ENCODE measurements around the gene NRG3.

NRG3 gene

DNA sequence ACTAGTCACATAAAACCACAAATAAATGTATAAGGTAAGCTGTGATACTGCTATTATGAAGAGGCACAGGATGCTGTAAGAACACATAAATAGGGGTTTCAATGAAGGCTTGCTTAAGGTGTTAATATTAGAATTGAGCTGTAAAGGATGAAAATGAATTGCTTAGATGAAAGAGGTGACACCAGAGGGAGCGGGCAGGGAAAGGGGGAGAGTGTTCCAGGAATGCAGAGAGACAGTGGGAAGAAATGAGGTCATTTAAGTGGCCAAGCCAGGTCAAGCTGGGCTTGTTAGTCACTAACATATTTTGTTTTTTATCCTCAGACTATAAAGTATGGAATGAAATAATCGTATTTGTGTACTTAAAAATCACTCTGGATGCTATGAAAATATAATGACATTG lies 193.5 kb downstream of the NRG3 start:
- DNase-seq (ENCODE audit: extremely low spot score, insufficient read length, low read depth) (no peak), FAIRE-seq (no peak)

DNA sequence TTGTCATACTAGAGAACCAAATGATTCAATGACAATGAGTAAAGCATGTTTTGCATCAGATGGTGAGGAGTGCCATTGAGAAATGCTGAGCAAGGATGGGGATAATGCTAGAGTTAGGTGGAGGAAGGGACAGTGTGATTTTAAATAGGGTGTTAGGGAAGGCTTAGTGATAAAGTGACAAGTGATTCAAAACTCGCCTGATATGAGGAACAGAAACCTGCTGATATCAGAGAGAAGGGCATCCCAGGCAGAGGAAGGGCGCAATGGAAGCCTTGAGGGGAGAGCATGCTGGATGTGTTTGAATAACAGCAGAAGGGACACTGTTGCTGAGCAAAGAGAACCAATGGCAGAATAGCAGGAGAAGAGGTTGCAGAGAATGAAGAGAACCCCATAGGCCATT lies 196.2 kb downstream of the NRG3 start:
- no peak for FAIRE-seq
- DNase-seq (ENCODE audit: extremely low spot score, insufficient read length, low read depth), result no peak

DNA sequence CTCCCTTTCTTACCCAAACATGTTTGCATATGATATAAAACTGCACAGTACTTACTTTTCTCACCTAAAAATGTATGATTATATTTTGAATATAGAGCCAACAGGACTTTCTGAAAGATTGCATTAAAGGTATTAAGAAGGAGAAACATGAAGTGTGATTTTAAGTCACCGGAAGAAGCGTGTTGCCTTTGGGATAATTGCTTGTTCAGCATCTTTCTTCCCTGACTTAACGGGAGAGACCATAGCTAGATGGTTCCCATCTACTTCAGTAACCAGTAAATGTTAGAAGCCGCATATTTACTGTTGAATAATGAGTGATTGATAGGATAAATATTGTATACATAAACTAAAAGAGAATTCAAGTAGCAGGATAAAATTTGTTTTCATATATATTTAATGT lies 197.1 kb downstream of the NRG3 start:
- FAIRE-seq (no peak), DNase-seq (ENCODE audit: extremely low spot score, insufficient read length, low read depth) (no peak)

DNA sequence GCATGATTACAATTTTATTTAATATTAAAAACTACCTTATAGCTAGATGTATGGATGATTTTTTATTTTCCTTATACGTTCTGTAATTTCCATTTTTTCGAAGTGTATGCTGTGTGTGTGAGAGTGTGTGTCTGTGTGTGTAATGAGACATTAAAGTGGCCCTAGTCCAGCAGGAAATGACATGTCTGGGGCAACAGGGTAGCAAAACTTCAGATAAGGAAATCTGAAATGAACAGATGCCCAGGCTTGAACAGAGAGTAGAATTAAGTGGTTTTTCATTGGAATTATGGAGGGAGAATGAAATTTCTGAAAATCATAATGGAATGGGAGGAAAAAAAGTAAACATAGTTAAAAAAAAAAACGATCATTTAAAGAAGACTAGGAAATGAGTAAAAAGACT lies 200.6 kb downstream of the NRG3 start:
- DNase-seq (ENCODE audit: extremely low spot score, insufficient read length, low read depth) (no peak), FAIRE-seq (no peak)

DNA sequence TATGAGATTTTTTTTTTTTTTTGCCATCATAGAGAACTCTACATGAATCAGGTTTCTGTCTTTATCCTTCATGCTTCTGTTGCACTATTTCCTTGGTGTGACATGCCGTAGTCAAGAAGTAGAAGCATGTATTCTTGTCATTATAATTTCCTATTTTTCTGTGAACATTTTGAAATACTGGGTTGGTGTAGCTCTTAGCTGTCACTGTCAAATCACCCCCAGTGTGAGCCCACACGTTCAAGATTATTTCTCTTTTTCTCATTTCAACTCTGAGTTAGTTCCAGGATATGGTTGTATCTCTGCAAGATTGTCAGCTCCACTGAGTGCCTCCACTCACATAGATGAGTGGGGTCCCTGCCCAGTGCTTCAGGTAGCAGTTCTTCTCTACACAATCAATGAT lies 209.5 kb downstream of the NRG3 start:
- no peak for DNase-seq (ENCODE audit: extremely low spot score, insufficient read length, low read depth)
- FAIRE-seq, result no peak

DNA sequence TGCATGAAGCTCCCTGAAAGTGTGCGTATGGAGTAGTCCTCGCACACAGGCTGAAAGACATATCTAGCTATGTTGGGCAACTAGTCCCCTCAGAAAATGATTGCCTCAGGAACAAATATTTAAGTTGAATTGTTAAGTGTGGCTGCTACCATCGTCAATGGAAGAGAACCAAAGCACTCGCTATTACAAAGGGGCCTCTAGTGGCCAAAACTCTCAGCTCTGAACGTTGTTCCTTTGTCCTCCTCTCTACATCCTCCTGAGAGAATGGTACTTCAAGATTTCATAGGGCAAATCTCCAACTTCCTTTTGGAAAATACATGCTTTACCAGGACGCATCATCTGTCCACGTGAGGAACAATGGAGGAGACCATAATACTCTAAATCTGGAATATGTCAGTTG lies 209.9 kb downstream of the NRG3 start:
- DNase-seq (ENCODE audit: extremely low spot score, insufficient read length, low read depth) (no peak), FAIRE-seq (no peak)

DNA sequence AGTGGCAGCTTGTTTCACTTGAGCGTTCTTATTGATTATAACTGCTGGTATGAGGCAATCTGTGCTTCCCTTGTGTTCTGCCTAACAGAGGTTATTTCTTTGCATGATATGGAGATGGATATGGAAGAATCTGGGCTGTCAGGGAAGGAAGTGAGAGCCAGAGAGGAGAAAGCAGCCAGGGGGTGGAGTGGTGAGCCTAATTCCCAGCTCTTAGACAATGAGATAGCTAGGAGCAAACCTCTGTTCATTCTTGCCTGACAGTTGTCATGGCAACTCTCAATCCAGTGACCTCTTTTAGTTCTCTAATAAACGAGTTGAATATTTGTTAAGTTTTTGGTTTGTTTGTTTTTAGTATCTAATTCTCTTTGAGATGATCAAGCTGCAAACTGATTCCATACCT lies 214.3 kb downstream of the NRG3 start:
- FAIRE-seq, result no peak
- no peak for DNase-seq (ENCODE audit: extremely low spot score, insufficient read length, low read depth)

DNA sequence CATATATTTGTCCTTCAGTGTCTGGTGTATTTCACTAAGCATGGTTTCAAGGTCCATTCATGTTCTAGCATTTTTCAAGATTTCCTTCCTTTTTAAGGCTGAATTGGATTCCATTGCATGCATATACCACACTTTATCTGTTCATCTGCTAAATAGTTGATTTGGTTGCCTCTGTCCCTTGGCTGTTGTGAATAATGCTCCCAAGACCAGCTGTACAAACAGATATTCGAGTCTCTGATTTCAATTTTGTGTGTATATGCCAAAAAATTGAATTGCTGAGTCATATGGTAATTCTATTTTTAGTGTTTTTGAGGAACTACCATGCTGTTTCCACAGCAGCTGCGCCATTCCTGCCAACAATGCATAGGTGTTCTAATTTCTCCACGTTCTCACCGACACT lies 216.4 kb downstream of the NRG3 start:
- FAIRE-seq, result no peak
- DNase-seq (ENCODE audit: extremely low spot score, insufficient read length, low read depth), result no peak

DNA sequence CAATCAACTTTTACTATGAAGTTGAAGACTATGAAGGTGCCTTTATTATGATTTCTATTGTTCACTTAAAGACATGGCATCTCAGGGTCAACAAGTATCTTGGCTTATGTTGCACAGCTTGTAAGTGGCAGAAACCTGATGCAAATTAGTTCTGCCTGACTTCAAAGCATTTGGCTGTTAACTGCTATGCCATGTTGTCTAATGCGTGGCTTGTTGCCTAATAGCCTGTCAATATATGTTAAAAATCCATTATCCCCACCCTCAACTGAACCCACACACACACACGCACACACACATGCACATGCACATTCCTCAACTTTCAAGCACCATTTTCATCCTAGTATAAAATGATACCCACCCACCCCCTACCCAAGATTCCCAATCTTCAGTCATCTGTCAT lies 217.1 kb downstream of the NRG3 start:
- DNase-seq (ENCODE audit: extremely low spot score, insufficient read length, low read depth) (no peak), FAIRE-seq (no peak)

DNA sequence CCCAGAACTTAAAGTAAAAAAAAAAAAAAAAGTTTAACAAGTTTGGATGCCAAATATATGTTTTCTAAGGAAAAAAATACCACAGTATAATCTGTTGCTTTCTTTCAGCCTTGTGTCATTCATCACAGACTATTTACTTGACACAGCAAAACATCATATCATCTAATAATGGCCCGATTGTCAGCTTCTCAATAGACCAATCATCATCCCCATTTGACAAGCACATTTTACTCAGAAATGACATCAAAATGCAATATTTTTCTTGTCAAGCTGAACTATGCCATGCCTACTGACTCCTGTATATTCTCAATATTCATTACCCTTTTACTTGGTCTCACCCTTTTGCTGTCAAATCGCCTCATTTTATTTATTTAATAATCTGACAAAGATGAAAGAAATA lies 249.7 kb downstream of the NRG3 start:
- no peak for DNase-seq (ENCODE audit: extremely low spot score, insufficient read length, low read depth)
- no peak for FAIRE-seq

DNA sequence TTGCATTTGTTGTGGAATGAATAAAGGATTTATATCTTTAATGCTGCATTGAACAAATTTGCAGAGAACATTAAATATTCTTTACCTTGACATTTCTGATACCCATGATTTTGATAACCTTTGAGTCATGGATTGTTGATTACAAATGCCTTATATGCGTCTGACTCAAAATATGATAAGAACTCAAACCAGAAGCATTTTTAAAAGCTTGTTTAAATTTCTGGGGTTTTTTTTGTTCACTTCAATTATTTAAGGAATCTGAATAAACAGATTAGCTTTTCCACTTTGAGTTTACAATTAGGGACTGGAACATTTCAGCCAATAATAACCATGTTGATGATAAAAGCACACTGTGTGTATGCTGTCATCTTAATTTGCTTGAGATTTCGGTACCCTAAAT lies 253.5 kb downstream of the NRG3 start:
- no peak for FAIRE-seq
- no peak for DNase-seq (ENCODE audit: extremely low spot score, insufficient read length, low read depth)

DNA sequence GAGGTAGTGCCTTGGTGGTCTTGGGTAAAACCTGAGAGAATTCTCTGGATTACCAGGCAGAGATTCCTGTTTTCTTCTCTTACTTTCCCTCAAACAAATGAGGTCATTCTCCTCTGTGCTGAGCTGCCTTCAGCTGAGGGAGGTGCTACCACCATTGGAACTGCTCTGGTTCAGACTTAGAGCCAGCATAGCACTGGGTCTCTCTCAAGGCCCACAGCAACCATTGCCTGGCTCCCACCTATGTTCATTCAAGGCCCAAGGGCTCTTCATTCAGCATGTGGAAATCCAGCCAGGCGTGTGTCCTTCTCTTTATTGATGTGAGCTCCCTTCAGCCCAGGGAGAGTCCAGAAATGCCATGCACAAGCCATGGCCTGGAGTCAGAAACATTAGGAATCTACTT lies 261.1 kb downstream of the NRG3 start:
- DNase-seq (ENCODE audit: extremely low spot score, insufficient read length, low read depth), result no peak
- no peak for FAIRE-seq

DNA sequence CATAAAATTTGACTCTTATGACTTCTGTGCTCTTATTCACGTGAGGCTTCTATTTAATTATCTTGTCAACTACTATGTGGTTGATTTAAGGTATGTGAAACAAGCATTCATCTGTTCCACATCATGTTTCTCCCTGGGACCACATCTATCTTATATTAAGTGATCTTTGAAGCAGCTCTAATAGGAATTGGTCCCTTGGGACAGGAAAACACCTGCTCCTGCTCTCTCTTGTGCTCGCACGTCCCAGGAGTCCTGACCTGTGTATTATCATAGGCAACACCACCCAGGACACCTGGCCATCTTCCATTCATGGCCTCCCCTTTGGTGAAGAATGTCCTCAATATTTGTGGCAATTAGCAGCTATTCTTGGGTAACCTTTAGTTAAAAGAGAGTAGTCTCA lies 269.2 kb downstream of the NRG3 start:
- DNase-seq (ENCODE audit: extremely low spot score, insufficient read length, low read depth) (no peak), FAIRE-seq (no peak)

DNA sequence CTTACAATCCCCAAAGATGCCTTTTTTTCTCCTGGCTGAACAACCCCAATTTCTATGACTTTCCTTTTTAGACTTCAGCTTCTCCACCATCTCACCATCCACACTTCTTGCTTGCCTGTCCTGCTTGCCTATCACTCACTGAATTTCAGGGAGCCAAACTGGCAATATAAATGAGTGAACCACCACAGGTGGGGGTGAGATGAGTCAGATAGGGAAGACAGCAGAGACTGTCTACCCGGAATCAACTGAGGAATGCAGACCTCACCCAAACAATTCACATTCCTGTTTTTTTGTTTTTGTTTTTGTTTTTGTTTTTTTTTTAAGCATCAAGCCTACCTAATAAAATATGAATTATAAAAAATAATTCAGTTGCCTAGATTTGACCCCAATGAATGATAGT lies 273.8 kb downstream of the NRG3 start:
- FAIRE-seq (no peak), DNase-seq (ENCODE audit: extremely low spot score, insufficient read length, low read depth) (no peak)

DNA sequence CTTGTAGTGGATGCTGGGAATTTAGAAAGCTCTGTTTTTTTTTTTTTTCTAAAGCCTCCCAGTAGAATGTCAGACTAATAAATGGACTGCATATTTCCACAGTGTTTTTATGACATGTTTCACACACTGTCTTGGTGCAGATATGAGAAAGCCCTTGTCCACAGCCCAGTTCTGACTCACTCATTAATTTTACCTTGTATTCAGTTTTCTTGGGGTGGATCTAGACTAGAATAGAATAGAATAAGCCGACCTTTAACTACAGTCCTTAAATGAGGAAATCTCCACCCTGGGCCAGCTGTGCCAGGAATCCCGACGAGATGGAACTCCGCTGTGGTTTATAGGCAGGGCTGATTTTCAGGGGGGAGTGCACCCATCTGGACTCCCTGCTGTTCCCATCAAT lies 274.7 kb downstream of the NRG3 start:
- FAIRE-seq (no peak), DNase-seq (ENCODE audit: extremely low spot score, insufficient read length, low read depth) (no peak)

DNA sequence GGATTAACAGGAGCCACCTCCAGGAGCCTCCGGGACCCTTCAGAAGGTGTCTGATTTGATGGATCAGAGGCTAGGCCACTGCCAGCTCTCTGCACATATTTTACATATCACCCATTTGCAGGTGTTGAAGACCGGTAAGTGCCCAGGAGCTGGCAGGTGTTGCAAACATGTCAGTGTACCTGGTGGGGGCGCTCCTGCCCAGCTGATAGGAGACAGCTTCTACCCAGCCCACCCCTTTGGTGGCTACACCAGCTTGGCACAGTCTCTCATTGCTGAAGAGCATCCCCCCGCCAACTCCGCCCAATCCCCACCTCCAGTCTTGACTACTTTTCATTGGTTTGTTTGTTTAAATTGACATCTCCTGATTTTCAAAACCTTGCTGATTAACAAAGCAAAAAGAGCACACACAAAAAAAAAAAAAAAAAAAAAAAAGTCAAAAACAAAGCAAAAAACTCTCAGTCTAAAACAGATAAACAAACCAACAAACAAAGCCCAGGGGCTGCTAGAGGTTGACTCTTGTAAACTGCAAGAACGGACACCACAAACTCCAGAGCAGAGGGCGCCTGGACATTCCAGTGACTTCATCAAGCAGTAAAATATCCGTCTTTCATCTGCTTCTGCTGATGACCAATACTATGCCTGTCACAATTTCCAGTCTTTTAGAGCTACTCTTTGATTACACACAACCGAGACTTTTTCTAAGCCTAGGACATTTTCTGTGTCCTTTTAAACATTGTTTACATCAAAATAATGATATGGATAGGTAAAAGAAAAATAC lies 275.3 kb downstream of the NRG3 start:
- no peak for DNase-seq (ENCODE audit: extremely low spot score, insufficient read length, low read depth)

DNA sequence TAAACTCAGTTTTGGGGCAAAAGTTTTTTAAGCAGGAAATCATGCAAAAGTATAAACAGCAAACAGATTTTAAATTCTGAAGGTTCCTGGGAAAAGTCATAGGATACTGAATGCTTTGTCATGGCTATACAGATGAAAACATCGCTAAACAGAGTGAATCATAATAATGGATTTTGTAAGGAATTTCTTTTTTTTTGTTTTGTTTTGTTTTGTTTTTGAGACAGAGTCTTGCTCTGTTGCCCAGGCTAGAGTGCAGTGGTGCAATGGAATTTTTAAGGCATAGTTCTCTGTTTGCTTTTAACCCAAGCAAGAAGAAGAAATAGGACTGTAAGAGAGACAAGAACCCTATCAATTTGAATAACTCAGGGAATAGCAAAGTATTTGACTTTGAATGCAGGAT lies 285.3 kb downstream of the NRG3 start:
- no peak for DNase-seq (ENCODE audit: extremely low spot score, insufficient read length, low read depth)
- no peak for FAIRE-seq

More for the DNA sequence above, 275.3 kb downstream of the NRG3 start:
- FAIRE-seq, result no peak

DNA sequence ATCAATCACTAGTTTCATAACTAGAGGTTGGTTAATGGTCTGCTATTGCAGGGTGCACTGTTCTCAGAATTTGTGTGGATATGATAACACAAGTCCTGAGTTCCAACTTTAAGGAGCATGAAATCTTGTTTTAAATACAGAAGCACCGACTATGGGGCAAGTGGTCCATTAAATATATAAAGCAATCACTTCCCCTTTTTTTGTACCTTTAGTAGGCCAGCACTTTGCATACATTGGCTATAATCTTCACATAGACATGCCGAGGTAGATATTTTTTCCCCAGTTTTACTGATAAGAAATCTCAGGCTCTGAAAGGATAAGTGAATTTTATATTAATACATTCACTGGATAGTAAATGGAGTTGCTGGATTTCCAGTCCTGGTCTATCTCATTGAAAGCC lies 286.3 kb downstream of the NRG3 start:
- no peak for DNase-seq (ENCODE audit: extremely low spot score, insufficient read length, low read depth)
- FAIRE-seq, result no peak

DNA sequence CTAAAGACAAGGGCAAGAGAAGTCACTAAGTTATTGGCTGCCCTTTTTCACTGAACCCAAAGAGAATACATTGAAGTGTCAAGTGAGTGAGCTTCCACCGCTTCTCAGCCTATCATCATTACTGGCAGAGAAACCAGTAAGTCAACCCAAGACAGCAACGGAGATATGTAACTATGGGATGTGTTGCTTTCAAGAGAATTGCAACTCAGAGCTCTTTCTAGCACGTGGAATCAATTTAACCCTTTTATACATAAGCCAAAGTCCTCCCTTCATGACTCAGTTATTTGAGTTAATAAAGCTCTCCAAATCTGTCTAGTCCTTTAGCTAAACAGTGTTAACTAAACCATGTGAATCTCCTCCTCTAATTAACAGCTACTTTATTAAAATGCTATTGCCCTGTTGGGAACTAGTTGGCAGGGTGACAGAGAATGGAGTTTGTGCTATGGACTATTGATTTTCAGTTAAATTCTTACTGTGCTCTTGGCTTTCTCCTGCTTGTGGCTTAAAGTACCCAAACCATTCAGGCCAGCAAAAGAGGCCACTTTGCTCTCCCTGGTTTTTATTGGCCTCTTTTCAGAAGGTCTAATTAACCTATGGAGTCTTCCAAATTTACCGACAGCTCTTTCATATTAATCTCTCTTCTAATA lies 287.7 kb downstream of the NRG3 start:
- FAIRE-seq (no peak), DNase-seq (ENCODE audit: extremely low spot score, insufficient read length, low read depth) (no peak)

DNA sequence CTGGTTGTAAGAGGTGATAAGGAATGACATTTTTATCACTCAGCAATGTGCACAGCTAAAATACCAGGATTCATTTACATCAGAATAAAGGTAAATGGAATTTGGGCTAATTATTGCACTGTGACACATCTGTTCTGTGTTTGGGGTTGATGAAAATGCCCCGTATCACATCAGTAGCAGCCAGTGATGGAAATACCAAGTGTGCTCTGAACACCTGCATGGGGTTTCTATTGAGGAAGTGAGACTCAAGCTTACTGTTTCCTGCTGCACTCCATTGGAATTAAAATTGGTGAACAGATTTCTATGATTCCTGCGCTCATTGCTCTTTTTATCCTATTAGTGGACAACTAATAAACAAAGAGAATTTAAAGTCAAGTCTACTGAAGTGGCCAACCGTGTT lies 296.9 kb downstream of the NRG3 start:
- DNase-seq (ENCODE audit: extremely low spot score, insufficient read length, low read depth) (no peak), FAIRE-seq (no peak)

DNA sequence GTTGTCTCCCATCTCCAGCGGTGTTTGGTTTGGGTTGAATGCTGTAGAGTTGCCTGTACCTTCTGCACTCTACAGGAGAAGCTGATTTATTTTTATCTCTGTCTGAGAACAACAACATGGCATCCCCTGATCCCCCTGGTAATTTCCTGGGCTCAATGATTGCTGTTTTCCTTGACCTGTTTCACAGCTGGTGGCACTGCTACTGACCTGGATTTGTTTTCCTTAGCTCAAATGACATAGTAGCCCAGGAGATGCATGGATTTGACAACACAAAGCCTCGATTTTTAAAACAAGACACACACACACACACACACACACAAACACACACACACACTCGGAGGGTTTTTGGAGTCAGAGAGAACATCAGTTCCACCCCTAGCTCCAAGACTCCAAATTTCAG lies 301.6 kb downstream of the NRG3 start:
- no peak for DNase-seq (ENCODE audit: extremely low spot score, insufficient read length, low read depth)
- FAIRE-seq, result no peak

All from GM18507 (cell line).